ENCODE data around the gene PITPNM1. TPM values are rescaled to one million over a fixed set of nuclear protein-coding genes. Genes with fewer than 3 reads are reported as not detected.

PITPNM1 gene
- total and polyA plus RNA-seq, 2 of the 13 experiments (the other 11 are each of a cell fraction or from before 2014, with no cell fraction given) = 8.2 to 8.5 TPM

DNA sequence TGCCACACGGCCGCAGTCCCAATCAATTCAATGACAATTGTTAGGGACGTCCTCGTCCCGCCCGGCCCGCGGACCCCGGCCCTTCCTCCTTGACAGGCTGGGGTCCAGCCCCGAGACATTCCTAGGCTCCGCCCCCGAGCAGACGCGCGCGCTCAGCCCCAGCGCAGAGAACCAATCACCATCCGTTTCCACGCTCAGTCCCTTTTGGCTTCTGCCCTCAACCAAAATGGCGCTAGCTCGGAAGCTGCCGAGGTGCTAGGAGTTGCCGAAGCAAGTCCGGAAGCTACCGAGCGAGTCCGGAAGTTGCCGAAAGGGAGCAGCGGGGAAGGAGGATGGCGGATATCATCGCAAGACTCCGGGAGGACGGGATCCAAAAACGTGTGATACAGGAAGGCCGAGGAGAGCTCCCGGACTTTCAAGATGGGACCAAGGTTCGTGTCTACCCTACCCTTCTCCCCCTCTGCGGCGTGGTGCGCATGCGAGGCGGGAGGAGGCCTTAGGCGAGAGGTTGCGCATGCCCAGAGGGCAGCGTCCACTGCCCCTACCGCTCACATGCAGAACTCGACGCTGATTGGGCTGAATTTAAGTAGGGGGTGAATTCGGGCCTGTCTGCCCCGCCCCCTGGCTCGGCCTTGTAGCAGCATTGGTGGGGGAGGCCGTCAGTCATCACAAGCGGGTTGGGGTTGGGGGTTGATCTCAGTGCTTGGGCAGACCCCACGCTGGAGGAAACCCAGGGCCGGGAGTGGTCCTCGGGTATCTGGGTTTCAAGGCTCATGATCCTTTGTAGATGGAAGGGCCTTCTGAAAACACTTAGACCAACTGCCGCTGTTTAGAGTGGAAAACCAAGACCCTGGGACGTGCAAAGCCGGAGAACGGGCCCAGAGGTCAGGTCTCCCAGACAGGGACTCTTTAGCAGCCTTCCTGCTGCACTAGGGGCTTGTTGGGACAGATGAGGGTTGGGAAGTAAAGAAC, 22.1 kb downstream of the PITPNM1 start, which contains the start of gene AIP (continued):
- TF ChIP-seq, protein P1, sequence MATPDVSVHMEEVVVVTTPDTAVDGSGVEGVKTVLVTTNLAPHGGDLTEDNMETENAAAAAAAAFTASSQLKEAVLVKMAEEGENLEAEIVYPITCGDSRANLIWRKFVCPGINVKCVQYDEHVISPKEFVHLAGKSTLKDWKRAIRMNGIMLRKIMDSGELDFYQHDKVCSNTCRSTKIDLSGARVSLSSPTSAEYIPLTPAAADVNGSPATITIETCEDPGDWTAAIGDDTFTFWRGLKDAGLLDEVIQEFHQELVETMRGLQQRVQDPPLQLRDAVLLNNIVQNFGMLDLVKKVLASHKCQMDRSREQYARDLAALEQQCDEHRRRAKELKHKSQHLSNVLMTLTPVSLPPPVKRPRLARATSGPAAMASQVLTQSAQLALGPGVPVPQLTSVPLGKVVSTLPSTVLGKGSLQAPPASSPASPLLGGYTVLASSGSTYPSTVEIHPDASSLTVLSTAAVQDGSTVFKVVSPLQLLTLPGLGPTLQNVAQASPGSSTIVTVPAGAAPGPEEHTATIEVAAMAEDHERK (CRISPR knock-in tag; IDR thresholded peaks at IDR 0.05; ENCODE audit: low read depth) = 0 out of 2 replicates have a peak, but pooled peaks have one; percentile 28
- peak; percentile 94 for TF ChIP-seq ZFP36L1 (CRISPR knock-in tag; IDR thresholded peaks at IDR 0.05)
- TF ChIP-seq, protein P2, sequence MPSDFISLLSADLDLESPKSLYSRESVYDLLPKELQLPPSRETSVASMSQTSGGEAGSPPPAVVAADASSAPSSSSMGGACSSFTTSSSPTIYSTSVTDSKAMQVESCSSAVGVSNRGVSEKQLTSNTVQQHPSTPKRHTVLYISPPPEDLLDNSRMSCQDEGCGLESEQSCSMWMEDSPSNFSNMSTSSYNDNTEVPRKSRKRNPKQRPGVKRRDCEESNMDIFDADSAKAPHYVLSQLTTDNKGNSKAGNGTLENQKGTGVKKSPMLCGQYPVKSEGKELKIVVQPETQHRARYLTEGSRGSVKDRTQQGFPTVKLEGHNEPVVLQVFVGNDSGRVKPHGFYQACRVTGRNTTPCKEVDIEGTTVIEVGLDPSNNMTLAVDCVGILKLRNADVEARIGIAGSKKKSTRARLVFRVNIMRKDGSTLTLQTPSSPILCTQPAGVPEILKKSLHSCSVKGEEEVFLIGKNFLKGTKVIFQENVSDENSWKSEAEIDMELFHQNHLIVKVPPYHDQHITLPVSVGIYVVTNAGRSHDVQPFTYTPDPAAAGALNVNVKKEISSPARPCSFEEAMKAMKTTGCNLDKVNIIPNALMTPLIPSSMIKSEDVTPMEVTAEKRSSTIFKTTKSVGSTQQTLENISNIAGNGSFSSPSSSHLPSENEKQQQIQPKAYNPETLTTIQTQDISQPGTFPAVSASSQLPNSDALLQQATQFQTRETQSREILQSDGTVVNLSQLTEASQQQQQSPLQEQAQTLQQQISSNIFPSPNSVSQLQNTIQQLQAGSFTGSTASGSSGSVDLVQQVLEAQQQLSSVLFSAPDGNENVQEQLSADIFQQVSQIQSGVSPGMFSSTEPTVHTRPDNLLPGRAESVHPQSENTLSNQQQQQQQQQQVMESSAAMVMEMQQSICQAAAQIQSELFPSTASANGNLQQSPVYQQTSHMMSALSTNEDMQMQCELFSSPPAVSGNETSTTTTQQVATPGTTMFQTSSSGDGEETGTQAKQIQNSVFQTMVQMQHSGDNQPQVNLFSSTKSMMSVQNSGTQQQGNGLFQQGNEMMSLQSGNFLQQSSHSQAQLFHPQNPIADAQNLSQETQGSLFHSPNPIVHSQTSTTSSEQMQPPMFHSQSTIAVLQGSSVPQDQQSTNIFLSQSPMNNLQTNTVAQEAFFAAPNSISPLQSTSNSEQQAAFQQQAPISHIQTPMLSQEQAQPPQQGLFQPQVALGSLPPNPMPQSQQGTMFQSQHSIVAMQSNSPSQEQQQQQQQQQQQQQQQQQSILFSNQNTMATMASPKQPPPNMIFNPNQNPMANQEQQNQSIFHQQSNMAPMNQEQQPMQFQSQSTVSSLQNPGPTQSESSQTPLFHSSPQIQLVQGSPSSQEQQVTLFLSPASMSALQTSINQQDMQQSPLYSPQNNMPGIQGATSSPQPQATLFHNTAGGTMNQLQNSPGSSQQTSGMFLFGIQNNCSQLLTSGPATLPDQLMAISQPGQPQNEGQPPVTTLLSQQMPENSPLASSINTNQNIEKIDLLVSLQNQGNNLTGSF (CRISPR knock-in tag; IDR thresholded peaks at IDR 0.05) = peak; percentile 95; the same call in 1 of the 2 replicates
- TF ChIP-seq ZNF34 (CRISPR knock-in tag; IDR thresholded peaks at IDR 0.05; ENCODE audit: borderline replicate concordance) = peak; percentile 46; the same call in 1 of the 2 replicates
- TF ChIP-seq, protein P3, sequence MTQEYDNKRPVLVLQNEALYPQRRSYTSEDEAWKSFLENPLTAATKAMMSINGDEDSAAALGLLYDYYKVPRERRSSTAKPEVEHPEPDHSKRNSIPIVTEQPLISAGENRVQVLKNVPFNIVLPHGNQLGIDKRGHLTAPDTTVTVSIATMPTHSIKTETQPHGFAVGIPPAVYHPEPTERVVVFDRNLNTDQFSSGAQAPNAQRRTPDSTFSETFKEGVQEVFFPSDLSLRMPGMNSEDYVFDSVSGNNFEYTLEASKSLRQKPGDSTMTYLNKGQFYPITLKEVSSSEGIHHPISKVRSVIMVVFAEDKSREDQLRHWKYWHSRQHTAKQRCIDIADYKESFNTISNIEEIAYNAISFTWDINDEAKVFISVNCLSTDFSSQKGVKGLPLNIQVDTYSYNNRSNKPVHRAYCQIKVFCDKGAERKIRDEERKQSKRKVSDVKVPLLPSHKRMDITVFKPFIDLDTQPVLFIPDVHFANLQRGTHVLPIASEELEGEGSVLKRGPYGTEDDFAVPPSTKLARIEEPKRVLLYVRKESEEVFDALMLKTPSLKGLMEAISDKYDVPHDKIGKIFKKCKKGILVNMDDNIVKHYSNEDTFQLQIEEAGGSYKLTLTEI (CRISPR knock-in tag; conservative IDR thresholded peaks at IDR 0.05) = no peak
- TF ChIP-seq MAFG (CRISPR knock-in tag; IDR thresholded peaks at IDR 0.05) = peak; percentile 32; the same call in 1 of the 2 replicates
- peak; percentile 55; the same call in 1 of the 2 replicates for TF ChIP-seq GPN1 (CRISPR knock-in tag; IDR thresholded peaks at IDR 0.05; ENCODE audit: borderline replicate concordance)
- TF ChIP-seq KDM5B (CRISPR knock-in tag; IDR thresholded peaks at IDR 0.05; ENCODE audit: borderline replicate concordance) = peak; percentile 100
- TF ChIP-seq NFKB2 (CRISPR knock-in tag; IDR thresholded peaks at IDR 0.05; ENCODE audit: borderline replicate concordance) = peak; percentile 99
- no peak for TF ChIP-seq SUZ12 (IDR thresholded peaks at IDR 0.05; ENCODE audit: low read depth, low read length)
- peak; percentile 92 for TF ChIP-seq ZNF589 (CRISPR knock-in tag; conservative IDR thresholded peaks at IDR 0.05)
- TF ChIP-seq TEAD3 (CRISPR knock-in tag; optimal IDR thresholded peaks at IDR 0.05; ENCODE audit: borderline replicate concordance) = peak; percentile 32
- TF ChIP-seq ZFP90 (CRISPR knock-in tag; IDR thresholded peaks at IDR 0.05; ENCODE audit: borderline replicate concordance) = peak; percentile 97
- TF ChIP-seq ZNF776 (CRISPR knock-in tag; IDR thresholded peaks at IDR 0.05) = peak; percentile 90
- TF ChIP-seq ZSCAN9 (CRISPR knock-in tag; IDR thresholded peaks at IDR 0.05; ENCODE audit: borderline replicate concordance) = peak; percentile 86; the same call in 1 of the 2 replicates
- peak; percentile 59 for TF ChIP-seq ASH2L (IDR thresholded peaks at IDR 0.05; ENCODE audit: insufficient read length, low read depth, low read length)
- TF ChIP-seq NR2F6 (IDR thresholded peaks at IDR 0.05) = no peak
- peak; percentile 63; the same call in 1 of the 2 replicates for TF ChIP-seq NR2F6 (CRISPR knock-in tag; IDR thresholded peaks at IDR 0.05)
- TF ChIP-seq, protein P4, sequence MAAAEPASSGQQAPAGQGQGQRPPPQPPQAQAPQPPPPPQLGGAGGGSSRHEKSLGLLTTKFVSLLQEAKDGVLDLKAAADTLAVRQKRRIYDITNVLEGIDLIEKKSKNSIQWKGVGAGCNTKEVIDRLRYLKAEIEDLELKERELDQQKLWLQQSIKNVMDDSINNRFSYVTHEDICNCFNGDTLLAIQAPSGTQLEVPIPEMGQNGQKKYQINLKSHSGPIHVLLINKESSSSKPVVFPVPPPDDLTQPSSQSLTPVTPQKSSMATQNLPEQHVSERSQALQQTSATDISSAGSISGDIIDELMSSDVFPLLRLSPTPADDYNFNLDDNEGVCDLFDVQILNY (CRISPR knock-in tag; conservative IDR thresholded peaks at IDR 0.05) = peak; percentile 68

All from HepG2 (cell line).